NAMALWA (cell line): ENCODE results near the gene NSDHL.

ENCODE experiments used
- DNase-seq: peaks from one replicate; pipeline ENCODE4 v3.0.0-alpha.2; 2015; ENCODE audit warnings: low spot score

The NSDHL gene

GRCh38 chrX:152844256-152844655 is 13.4 kb downstream of the NSDHL start:
- DNase-seq = no peak

- DNase-seq = no peak
Observed at GRCh38 chrX:152845618-152846240, 14.9 kb downstream of the NSDHL start.

DNA sequence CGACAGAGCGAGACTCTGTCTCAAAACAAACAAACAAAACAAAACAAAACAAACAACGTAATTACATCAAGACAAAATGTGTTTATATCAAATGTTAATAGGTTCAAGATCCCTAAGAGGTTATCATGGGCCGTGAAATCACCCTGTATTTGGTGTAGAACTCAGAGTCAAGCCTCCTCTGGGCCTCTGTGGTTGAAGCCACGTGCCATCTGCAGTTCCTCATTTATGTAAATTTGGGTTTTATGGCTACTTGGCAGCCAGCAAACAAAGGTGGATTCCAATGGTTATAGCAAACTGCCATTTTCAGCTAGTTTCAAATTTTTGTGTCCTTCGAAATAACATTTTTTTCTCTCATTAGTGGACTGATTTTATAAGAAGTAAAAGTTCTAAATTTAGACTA is 16.4 kb downstream of the NSDHL start:
- peak; percentile 16 for DNase-seq

DNA sequence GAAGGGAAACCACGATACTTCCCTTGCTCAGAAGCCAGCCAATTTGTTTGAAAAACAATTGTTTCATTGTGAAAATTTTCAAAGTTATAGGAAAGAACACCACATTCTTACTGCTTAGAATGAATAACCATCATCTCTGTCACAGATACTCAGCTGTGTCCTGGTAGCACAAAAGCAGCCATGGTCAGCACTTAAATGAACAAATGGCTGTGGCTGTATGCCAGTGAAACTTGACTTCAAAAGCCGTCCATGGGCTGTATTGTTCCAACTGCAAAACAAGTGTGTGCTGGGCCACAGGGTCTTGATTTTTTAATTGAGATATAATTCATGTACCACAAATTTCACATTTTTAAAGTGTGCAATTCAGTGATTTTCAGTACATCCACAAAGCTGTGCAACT is 19.6 kb downstream of the NSDHL start:
- DNase-seq = no peak

- no peak for DNase-seq
Observed at GRCh38 chrX:152853986-152854385, 23.1 kb downstream of the NSDHL start.

DNA sequence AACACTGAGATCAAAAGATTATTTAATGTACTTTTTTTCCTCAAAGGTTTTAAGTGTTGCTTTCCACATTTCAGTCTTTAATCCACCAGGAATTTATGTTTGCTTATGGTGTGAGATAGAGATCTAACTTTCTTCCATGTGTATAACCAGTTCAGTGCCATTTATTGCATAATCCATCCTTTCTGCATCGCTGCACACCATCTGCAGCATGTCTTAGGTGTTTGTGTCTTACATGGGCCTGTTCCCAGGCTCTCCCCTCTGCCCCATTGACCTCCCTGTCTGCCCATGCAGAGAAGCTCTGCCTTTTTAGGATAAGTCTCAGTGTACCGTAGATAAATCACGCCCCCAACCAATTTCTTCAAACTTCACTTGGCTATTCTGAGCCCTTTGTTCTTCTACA is 30.3 kb downstream of the NSDHL start:
- DNase-seq = peak; percentile 10

DNA sequence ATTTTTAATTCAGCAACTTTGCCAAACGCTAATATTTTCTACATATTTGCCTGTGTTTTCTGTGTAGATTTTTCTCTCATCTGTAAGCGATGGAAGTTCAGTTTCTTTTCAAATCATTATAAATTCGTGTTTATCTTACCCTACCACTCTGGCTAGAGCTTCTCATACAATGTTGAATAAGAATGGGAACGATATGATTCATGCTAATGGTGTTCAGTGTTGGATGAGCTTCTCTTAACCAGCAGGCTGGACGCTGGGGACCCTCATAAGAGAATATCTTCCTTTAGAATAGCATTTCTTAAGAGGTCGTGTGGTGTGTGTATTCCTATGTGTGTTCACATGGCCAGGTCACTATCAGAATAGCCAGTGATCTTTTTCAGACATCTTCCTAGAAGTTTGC is 31.0 kb downstream of the NSDHL start:
- no peak for DNase-seq

DNA sequence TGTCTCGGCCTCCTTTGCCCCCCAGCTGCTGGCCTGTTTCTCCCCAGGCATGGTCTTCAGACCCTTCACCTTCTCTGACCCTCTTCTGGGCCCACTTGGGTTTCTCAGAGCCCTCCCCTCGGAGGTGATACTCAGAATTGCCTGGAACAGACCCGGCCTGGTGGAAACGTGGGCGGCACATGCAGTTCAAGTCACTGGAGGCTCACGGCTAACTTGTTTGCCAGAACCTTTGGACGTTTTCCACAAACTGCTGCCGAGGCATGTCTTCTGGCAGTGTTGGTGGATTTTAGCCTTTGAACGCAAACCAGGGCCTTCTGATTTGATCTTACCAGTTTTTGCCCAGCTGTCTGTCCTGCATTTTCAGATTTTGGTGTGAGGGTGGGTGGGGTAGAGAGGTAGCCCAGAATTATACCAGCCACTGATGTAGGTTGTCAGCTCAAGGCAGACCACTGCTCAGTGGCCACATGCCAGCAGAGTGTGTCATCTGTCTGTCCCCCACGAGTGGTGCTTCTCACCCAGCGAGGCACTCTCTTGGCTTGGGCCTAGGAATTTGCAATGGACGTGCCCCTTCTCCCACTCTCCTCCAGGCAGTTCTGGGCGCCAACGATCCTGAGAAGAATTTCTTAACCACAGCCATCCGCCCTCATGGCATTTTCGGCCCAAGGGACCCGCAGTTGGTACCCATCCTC is 34.5 kb downstream of the NSDHL start:
- DNase-seq = no peak

- DNase-seq = no peak
Observed at GRCh38 chrX:152866386-152866785, 35.5 kb downstream of the NSDHL start.

- DNase-seq = no peak
Observed at GRCh38 chrX:152869972-152870371, 39.1 kb downstream of the NSDHL start.

GRCh38 chrX:152871260-152871659 is 40.4 kb downstream of the NSDHL start:
- DNase-seq = no peak

- DNase-seq = no peak
Observed at GRCh38 chrX:152872522-152872921, 41.7 kb downstream of the NSDHL start.

- DNase-seq = no peak
Observed at GRCh38 chrX:152873361-152873760, 42.5 kb downstream of the NSDHL start.

- no peak for DNase-seq
Observed at GRCh38 chrX:152876931-152877840, 46.3 kb downstream of the NSDHL start.

GRCh38 chrX:152878976-152879755 is 48.3 kb downstream of the NSDHL start:
- DNase-seq = peak; percentile 2

DNA sequence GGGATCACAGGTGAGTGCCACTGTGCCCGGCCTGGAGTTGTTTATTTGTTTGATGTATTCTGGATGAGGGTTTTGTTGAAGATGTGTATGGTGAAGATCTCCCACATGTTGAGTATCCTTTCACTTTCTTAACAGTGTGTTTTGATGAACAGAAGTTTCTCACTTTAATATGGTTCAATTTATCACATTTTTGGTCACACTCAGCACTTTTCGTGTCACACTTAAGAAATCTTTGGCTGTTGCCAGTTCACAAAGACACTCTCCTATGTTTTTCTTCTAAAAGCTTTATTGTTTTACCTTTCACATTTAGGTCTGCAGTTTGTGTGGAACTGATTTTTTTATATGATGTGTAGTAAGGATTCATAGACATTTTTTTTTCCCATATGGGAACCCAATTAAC is 50.4 kb downstream of the NSDHL start:
- DNase-seq = no peak

- DNase-seq = no peak
Observed at GRCh38 chrX:152884171-152884570, 53.3 kb downstream of the NSDHL start.

- DNase-seq = no peak
Observed at GRCh38 chrX:152886716-152887115, 55.9 kb downstream of the NSDHL start.

GRCh38 chrX:152892499-152892898 is 61.6 kb downstream of the NSDHL start:
- no peak for DNase-seq

DNA sequence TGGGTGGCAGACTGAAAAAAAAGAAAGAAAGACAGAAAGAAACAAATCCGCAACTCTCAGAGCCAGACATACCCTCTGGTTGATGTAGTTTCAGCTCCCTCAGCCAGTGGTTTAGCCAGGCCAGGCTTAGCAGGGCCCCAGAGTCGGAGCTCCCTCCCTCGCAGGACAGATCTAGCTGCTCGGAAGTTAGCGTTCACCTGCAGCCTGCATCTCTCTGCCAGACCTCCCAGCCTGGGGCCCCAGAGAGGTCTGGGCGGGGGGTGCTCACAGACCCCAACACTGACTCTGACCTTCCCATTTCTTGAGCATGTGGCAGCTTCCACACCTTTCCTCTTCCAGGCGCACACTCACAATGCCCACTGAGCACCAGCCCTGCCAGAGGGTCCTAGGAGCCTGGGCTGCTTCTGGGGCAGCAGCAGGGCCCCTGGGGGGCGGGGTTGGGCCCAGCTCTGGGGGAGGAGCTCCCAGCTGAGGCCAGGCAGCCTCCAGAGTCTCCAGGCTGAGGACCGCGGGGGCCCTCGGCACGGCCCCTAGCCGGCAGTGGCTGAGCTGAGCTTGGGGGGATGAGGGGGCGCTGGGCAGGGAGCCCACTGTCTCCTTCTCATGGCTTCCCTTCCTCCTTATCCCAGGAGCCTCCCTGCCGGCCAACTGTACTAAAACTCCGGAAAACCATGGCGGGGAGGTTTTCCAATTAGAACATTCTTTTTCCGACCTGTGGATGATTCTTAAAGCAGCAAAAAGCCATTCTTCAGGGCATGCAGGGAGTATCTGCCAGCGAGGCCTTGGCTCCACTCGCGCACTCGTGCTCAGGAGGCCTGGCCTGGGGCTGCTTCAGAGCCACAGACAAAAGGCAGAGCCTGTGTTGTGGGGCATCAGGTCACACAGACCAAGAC is 62.4 kb downstream of the NSDHL start:
- DNase-seq = no peak

GRCh38 chrX:152893980-152894610 is 63.2 kb downstream of the NSDHL start:
- DNase-seq = no peak
